ENCODE results near the gene PDP2. TPM values are rescaled to one million over a fixed set of nuclear protein-coding genes. Genes with fewer than 3 reads are reported as not detected.

Gene PDP2
- total RNA-seq, 1 donor from 2014 or later, result 18.0 TPM

DNA sequence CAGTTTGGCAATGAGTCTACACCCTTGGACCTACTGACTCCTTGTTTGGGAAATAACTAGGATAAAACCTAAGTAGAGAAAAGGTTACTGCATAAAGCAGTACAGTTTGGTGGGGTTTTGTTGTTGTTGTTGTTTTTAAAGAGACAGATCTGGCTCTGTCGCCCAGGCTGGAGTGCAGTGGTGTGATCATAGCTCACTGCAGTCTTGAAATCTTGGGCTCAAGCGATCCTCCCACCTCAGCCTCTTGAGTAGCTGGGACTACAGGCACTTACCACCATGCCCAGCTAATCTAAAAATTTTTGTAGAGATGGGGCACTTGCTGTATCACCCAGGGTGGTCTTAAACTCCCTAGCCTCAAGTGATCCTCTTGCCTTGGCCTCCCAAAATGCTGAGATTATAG is 1.2 kb downstream of the PDP2 start:
- H3K4me1 Mint-ChIP-seq, result peaks cover 29% of the 10 kb centered on the region
- no peak overlapping the region for H3K27ac Mint-ChIP-seq (ENCODE audit: unreplicated experiment)
- no peaks in the 10 kb centered on the region for H3K36me3 Mint-ChIP-seq (ENCODE audit: low read depth)
- H3K27me3 Mint-ChIP-seq (ENCODE audit: low read depth), result no peaks in the 10 kb centered on the region
- peak overlapping the region; percentile 77 for H3K4me3 Mint-ChIP-seq
- DNase-seq (ENCODE audit: low read depth, low spot score), result no peak
- TF ChIP-seq, protein P1, sequence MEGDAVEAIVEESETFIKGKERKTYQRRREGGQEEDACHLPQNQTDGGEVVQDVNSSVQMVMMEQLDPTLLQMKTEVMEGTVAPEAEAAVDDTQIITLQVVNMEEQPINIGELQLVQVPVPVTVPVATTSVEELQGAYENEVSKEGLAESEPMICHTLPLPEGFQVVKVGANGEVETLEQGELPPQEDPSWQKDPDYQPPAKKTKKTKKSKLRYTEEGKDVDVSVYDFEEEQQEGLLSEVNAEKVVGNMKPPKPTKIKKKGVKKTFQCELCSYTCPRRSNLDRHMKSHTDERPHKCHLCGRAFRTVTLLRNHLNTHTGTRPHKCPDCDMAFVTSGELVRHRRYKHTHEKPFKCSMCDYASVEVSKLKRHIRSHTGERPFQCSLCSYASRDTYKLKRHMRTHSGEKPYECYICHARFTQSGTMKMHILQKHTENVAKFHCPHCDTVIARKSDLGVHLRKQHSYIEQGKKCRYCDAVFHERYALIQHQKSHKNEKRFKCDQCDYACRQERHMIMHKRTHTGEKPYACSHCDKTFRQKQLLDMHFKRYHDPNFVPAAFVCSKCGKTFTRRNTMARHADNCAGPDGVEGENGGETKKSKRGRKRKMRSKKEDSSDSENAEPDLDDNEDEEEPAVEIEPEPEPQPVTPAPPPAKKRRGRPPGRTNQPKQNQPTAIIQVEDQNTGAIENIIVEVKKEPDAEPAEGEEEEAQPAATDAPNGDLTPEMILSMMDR (conservative IDR thresholded peaks at IDR 0.05), result no peak
- no peaks in the 10 kb centered on the region for H3K9me3 Mint-ChIP-seq

GRCh38 chr16:66881964-66882508 is 1.7 kb downstream of the PDP2 start:
- no peaks in the 10 kb centered on the region for H3K27me3 Mint-ChIP-seq (ENCODE audit: low read depth)
- peak overlapping the region; percentile 77 for H3K4me3 Mint-ChIP-seq
- H3K27ac Mint-ChIP-seq (ENCODE audit: unreplicated experiment), result no peak overlapping the region

GRCh38 chr16:66882702-66883101 is 2.4 kb downstream of the PDP2 start:
- TF ChIP-seq, protein P1 (conservative IDR thresholded peaks at IDR 0.05), result no peak
- Mint-ChIP-seq H3K4me3 (peak overlapping the region; percentile 64), H3K9me3 (no peaks in the 10 kb centered on the region), H3K4me1 (peaks cover 29% of the 10 kb centered on the region), H3K36me3 (ENCODE audit: low read depth) (no peaks in the 10 kb centered on the region), H3K27me3 (ENCODE audit: low read depth) (no peaks in the 10 kb centered on the region), H3K27ac (ENCODE audit: unreplicated experiment) (no peak overlapping the region)
- no peak for DNase-seq (ENCODE audit: low read depth, low spot score)

More at GRCh38 chr16:66881964-66882508, 1.7 kb downstream of the PDP2 start:
- TF ChIP-seq, protein P1 (conservative IDR thresholded peaks at IDR 0.05), result no peak
- Mint-ChIP-seq H3K9me3 (no peaks in the 10 kb centered on the region), H3K36me3 (ENCODE audit: low read depth) (no peaks in the 10 kb centered on the region), H3K4me1 (peaks cover 29% of the 10 kb centered on the region)
- DNase-seq (ENCODE audit: low read depth, low spot score), result no peak

DNA sequence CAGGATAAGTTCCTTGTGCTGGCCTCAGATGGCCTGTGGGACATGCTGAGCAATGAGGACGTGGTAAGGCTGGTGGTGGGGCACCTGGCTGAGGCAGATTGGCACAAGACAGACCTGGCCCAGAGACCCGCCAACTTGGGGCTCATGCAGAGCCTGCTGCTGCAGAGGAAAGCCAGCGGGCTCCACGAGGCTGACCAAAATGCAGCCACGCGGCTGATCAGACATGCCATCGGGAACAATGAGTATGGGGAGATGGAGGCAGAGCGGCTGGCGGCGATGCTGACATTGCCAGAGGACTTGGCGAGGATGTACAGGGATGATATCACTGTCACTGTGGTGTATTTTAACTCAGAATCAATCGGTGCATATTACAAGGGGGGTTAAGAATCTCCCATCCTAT is 5.2 kb downstream of the PDP2 start:
- H3K27me3 Mint-ChIP-seq (ENCODE audit: low read depth), result no peaks in the 10 kb centered on the region
- DNase-seq (ENCODE audit: low read depth, low spot score), result no peak
- TF ChIP-seq, protein P1 (conservative IDR thresholded peaks at IDR 0.05), result no peak
- H3K4me3 Mint-ChIP-seq, result no peak overlapping the region
- H3K9me3 Mint-ChIP-seq, result no peaks in the 10 kb centered on the region
- H3K27ac Mint-ChIP-seq (ENCODE audit: unreplicated experiment), result no peak overlapping the region
- peaks cover 8% of the 10 kb centered on the region for H3K4me1 Mint-ChIP-seq
- no peaks in the 10 kb centered on the region for H3K36me3 Mint-ChIP-seq (ENCODE audit: low read depth)

- H3K36me3 Mint-ChIP-seq (ENCODE audit: low read depth), result no peaks in the 10 kb centered on the region
- no peak overlapping the region for H3K4me3 Mint-ChIP-seq
- H3K9me3 Mint-ChIP-seq, result no peaks in the 10 kb centered on the region
- H3K4me1 Mint-ChIP-seq, result peaks cover 7% of the 10 kb centered on the region
- no peaks in the 10 kb centered on the region for H3K27me3 Mint-ChIP-seq (ENCODE audit: low read depth)
- no peak overlapping the region for H3K27ac Mint-ChIP-seq (ENCODE audit: unreplicated experiment)
- no peak for DNase-seq (ENCODE audit: low read depth, low spot score)
- TF ChIP-seq, protein P1 (conservative IDR thresholded peaks at IDR 0.05), result no peak
Observed at GRCh38 chr16:66886321-66886720, 6.0 kb downstream of the PDP2 start.
